Left lung (tissue), 14 donors: ENCODE measurements around the gene SPRED3. TPM values are rescaled to one million over a fixed set of nuclear protein-coding genes. Genes with fewer than 3 reads are reported as not detected.
"Not testable (repeated sequence)": the region's sequence is repeated elsewhere in the genome, so short reads cannot be mapped to it uniquely, and the experiment has no call there.

Source experiments
- ATAC-seq: fragments of 200-7000 bp; cut with Tn5 transposase; one replicate; pipeline ENCODE4 v1.9.1; 2020; ENCODE audit warnings: moderate library complexity
- DNase-seq, 4 donors: peaks; one replicate each; pipeline ENCODE4 v3.0.0-alpha.2; 2013 to 2020
- H3K27ac ChIP-seq, 2 donors: fragments of 200-600 bp; sonication (generic) in 1 of 2; one replicate each; pipeline versions ENCODE4 v1.5.0 to v1.8.0; 2020 to 2021
- H3K27me3 ChIP-seq, 2 donors: fragments of 200-600 bp; sonication (generic) in 1 of 2; one replicate each; pipeline versions ENCODE4 v1.5.0 to v1.8.0; 2020 to 2021
- H3K36me3 ChIP-seq, 2 donors: fragments of 200-600 bp; sonication (generic) in 1 of 2; one replicate each; pipeline versions ENCODE4 v1.5.0 to v1.8.0; 2020 to 2021
- H3K4me1 ChIP-seq, 2 donors: fragments of 200-600 bp; one replicate each; pipeline ENCODE4 v1.8.0; 2021
- H3K4me3 ChIP-seq, 2 donors: fragments of 200-600 bp; sonication (generic) in 1 of 2; one replicate each; pipeline versions ENCODE4 v1.5.0 to v1.8.0; 2020 to 2021; ENCODE audit warnings: mild to moderate bottlenecking in 1 of 2
- H3K9me3 ChIP-seq, 2 donors: fragments of 200-600 bp; sonication (generic) in 1 of 2; one replicate each; pipeline versions ENCODE4 v1.5.0 to v1.8.0; 2020 to 2021
- CTCF ChIP-seq, 2 donors: fragments of 200-600 bp; sonication (generic) in 1 of 2; IDR thresholded peaks; one replicate each; pipeline versions ENCODE4 v1.5.0 to v1.8.0; 2021; ENCODE audit warnings: antibody characterized with exemption in 2 of 2
- intact Hi-C, 2 donors: fragments of 100-400 bp; cut with DNase I; formaldehyde crosslinking; loops; one replicate each; pipeline versions ENCODE4 v1.11.2 to v1.14.2; 2022
- long read RNA-seq, 12 donors: library from polyadenylated mRNA in 2 of 12; unstranded in 2 of 12; transcript quantifications; one replicate each; pipeline ENCODE4 v2.0.0 and lab custom pipeline, GENCODE V29; 2019 to 2026
- polyA plus RNA-seq, 6 donors: library from polyadenylated mRNA; unstranded; fragments of 120-200 nt; gene quantifications; one replicate each; pipeline ENCODE4 v1.2.1, GENCODE V29; 2013; ENCODE audit not compliant: insufficient read length in 6 of 6
- total RNA-seq, 2 donors: library from RNA; stranded (reverse); fragmentation: NEBNext Ultra II Directional; extraction: Animal tissue kit (Norgen Biotek cat#: 25700); gene quantifications; one replicate each; pipeline ENCODE4 v1.2.1, GENCODE V29; 2021
- donor health status: DM: no; HTN: yes; CAD: no.
- donor health status: DM: no; HTN: no; CAD: no.

The SPRED3 gene
- total RNA-seq (1 to 10 TPM in 1 of 2 donors, under 1 TPM in 1; 0.93 to 1.9 TPM), polyA plus RNA-seq (under 1 TPM; 0.27 to 0.93 (median 0.31) TPM)
- long read RNA-seq, donor 1, full-length matches to known transcripts, result 1 of 1 reads
- long read RNA-seq, donor 1, partial matches to known transcripts, result 0 of 1 reads
- long read RNA-seq, donor 1, other reads (novel, unspliced or antisense), result 0 of 1 reads
- long read RNA-seq, donor 2, result 0 reads
- long read RNA-seq, donor 3, result 0 reads
- long read RNA-seq, donor 4, result 0 reads
- long read RNA-seq, donor 5, result 0 reads
- long read RNA-seq, donor 6, result 0 reads
- long read RNA-seq, donor 7, result 0 reads
- long read RNA-seq, donor 8, result 0 reads
- long read RNA-seq, donor 9, result 0 reads
- long read RNA-seq, donor 10, result 0 reads
- long read RNA-seq, donor 11, result 0 reads
- long read RNA-seq, donor 12, result 0 reads

GRCh38 chr19:38388349-38389100 lies at the start of gene SPRED3:
SPRED3 (plus strand) TSS chr19:38388697; CDS start chr19:38390303, 1,606 bp downstream.
- no peaks in the 10 kb centered on the region for H3K9me3 ChIP-seq
- intact Hi-C loops, result no loop called here
- ATAC-seq (peak; percentile 2), DNase-seq (peak in 1 of 4 donors; percentile 80)
- H3K36me3 ChIP-seq, result peaks cover 0 to 28% of the 10 kb centered on the region in 2 donors
- H3K4me1 ChIP-seq, result peaks cover 17 to 42% of the 10 kb centered on the region in 2 donors
- TF ChIP-seq CTCF (IDR thresholded peaks at IDR 0.05), result no peak
- H3K4me3 ChIP-seq, result peak within 1 kb of the TSS; percentile 40 to 54
- peak within 1 kb of the TSS; percentile 48 to 70 for H3K27ac ChIP-seq
- H3K27me3 ChIP-seq, result peaks cover under 1 to 87% of the 10 kb centered on the region in 2 donors

GRCh38 chr19:38339011-38339410 lies 49.5 kb upstream of the SPRED3 start:
- H3K9me3 ChIP-seq, ATAC-seq, H3K27ac ChIP-seq, DNase-seq, H3K4me3 ChIP-seq, H3K36me3 ChIP-seq, H3K27me3 ChIP-seq, intact Hi-C loops: not testable (repeated sequence)
- peaks cover 3 to 17% of the 10 kb centered on the region in 2 donors for H3K4me1 ChIP-seq

- peaks cover 3 to 12% of the 10 kb centered on the region in 2 donors for H3K4me1 ChIP-seq
- intact Hi-C loops, result no loop called here
- DNase-seq (no peak), ATAC-seq (no peak)
- H3K4me3 ChIP-seq, result no peak overlapping the region
- H3K27ac ChIP-seq, result no peak overlapping the region
- H3K36me3 ChIP-seq, result no peaks in the 10 kb centered on the region
- TF ChIP-seq CTCF (IDR thresholded peaks at IDR 0.05), result no peak
- H3K27me3 ChIP-seq, result no peaks in the 10 kb centered on the region
- no peaks in the 10 kb centered on the region for H3K9me3 ChIP-seq
These were observed 47.6 kb upstream of the SPRED3 start for GRCh38 chr19:38340927-38341326.

- ATAC-seq (no peak), DNase-seq (no peak)
- TF ChIP-seq CTCF (IDR thresholded peaks at IDR 0.05), result no peak
- Histone ChIP-seq H3K4me1 (no peaks in the 10 kb centered on the region), H3K27ac (no peak overlapping the region), H3K4me3 (no peak overlapping the region), H3K9me3 (no peaks in the 10 kb centered on the region), H3K36me3 (no peaks in the 10 kb centered on the region), H3K27me3 (peaks cover 0 to 9% of the 10 kb centered on the region in 2 donors)
- intact Hi-C loops, result no loop called here
These were observed 41.7 kb upstream of the SPRED3 start for GRCh38 chr19:38346837-38347236.

- H3K36me3 ChIP-seq, result no peaks in the 10 kb centered on the region
- no peak for TF ChIP-seq CTCF (IDR thresholded peaks at IDR 0.05)
- no peak for ATAC-seq
These were observed 37.6 kb upstream of the SPRED3 start for GRCh38 chr19:38350883-38351282.

More at GRCh38 chr19:38350883-38351282, 37.6 kb upstream of the SPRED3 start:
- DNase-seq, result no peak
- no peak overlapping the region for H3K4me3 ChIP-seq
- H3K4me1 ChIP-seq, result no peaks in the 10 kb centered on the region
- no peaks in the 10 kb centered on the region for H3K9me3 ChIP-seq
- no peak overlapping the region for H3K27ac ChIP-seq
- intact Hi-C loops, result no loop called here
- H3K27me3 ChIP-seq, result peaks cover 0 to 50% of the 10 kb centered on the region in 2 donors
